GM21717 (cell line): ENCODE results near the gene SLC25A45.

ENCODE experiments used
- ATAC-seq: cut with Tn5 transposase; IDR thresholded peaks from one replicate; pipeline ENCODE4 v1.9.1; 2021; ENCODE audit warnings: mild to moderate bottlenecking, moderate library complexity; ENCODE audit not compliant: unreplicated experiment

The SLC25A45 gene, protein sequence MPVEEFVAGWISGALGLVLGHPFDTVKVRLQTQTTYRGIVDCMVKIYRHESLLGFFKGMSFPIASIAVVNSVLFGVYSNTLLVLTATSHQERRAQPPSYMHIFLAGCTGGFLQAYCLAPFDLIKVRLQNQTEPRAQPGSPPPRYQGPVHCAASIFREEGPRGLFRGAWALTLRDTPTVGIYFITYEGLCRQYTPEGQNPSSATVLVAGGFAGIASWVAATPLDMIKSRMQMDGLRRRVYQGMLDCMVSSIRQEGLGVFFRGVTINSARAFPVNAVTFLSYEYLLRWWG

DNA sequence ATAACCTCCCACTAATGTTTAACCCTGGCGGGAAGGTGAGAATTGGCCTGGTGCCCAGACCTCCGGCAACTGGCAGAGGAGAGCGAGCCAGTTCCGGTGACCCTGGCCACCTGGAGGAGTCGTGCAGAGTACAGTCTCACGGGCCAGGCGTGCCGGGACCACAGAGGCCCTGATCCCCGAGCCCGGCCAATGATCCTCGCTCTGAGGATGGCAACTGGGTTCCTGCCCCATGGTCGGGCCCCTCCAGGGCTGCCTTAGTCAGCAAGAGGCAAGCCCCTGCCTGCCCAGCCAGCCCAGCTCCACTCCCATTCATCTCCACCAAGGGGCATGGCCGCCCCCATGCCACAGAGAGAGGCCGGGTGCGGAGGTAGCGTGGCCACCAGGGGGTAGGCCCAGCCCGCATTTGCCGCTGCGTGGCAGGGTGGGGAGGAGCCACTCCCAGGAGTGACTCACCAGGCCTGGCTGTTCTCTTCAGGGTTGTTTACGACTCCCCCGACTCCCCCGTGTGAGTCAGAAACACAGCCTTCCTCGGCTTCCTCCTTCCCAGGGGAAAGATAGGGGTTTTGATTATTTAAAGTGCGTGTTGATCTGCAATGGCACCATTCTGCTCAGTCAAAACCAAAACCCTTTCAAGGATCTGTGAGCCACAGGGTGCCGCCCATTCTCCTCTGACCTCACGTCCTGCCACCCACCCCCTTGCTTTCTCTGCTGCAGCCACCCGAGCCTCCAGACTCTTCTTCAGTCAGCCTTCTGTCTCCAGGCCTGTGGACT lies at the start of gene SLC25A45:
SLC25A45 (minus strand) TSS at position 614 of the 771 bp plus-strand sequence. CDS start 695 bp downstream, outside the sequence.
- ATAC-seq, result peak; percentile 48

GRCh38 chr11:65431451-65432099 lies 49.1 kb upstream of the SLC25A45 start:
- ATAC-seq, result no peak

- ATAC-seq, result no peak
Measured at GRCh38 chr11:65430406-65431217, 48.2 kb upstream of the SLC25A45 start.

- ATAC-seq, result no peak
Measured at GRCh38 chr11:65429724-65430405, 47.4 kb upstream of the SLC25A45 start.

DNA sequence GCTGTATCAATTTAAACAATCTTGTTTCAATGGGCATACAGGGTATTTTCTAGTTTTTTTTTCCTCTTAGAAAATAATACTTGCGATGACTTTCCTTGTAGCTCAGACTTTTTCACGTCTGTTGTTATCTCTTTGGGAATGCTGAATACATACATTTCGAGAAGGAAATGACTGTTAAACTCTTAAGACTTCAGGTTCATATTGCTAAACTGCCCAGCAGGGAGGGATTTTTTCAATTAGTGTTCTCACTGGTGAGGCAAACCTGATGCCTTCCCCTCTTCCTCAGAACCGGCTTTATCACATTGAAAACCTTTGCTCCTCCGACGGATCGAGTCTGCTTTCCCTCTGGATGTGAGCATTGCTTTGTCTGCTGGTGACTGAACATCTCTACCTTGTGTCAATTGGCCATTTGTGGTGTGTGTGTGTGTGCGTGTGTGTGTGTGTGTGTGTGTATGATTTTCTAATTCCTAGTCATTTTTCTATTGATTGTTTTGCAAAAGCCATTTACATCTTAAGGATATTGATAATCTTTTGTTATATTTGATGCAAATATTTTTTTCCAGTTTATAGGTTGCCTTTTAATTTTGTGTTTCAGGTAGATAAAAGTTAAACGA lies 46.7 kb upstream of the SLC25A45 start:
- no peak for ATAC-seq

DNA sequence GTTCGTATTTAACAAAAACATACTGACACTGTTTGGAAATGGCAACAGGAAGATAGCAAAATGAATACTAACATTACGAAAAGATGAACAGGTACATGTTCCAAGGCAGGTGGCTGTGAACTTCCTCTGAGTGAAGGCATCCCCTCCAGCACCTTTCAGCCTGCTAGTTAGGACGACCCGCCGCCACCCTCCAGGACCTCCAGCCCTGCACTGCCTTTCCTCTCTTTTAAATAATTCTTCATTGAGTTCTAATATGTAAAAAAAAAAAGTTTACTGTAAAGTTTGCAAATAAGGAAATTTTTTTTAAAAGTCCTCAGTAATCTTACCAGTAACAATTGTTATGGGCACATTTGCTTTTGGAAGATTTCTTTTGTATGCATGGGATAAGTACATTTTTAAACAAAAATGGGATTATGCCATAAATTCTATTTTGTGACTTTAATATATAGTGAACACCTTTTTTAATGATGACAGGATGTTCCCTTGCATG lies 46.2 kb upstream of the SLC25A45 start:
- ATAC-seq, result no peak

DNA sequence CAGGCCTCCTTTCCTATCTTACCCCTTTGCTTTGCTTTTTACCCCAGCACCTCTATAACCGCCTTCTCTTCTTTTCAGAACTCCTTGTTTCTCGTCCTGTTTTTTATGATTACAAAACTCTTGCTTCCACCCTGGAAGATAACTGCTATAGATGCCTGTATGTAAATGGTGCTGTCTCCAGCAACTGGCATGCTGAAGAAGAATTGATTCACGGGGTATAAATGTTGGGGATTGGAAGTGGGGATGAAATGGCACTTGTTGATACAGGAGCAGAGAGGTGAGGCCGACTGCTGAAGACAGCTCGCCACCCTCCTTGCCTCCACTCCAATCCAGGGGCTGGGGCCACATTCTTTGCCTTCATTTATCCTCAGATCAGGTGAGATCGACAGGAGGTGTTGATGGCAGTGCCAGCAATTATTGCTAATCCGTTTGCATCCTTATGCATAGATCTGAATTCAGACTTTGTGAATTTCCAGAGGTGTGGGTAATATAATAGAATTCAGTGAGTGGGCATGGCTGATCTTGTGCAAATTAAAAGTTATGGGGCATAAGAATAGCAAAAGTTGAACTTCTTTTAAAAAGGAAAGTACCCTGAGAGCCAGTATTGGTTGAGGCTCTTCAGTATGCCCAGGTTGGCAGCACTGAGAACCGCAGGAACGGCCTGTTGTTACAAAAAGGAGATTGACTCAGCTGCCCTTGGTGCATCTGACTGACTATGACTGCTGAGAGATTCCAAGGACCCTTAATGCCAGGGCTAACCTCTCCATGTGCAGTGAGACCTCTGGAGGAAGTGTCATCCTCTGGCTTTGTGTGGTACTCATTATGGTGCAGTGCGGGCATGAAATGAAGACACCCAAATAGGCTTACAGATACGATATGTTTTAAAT lies 45.5 kb upstream of the SLC25A45 start:
- ATAC-seq, result no peak

DNA sequence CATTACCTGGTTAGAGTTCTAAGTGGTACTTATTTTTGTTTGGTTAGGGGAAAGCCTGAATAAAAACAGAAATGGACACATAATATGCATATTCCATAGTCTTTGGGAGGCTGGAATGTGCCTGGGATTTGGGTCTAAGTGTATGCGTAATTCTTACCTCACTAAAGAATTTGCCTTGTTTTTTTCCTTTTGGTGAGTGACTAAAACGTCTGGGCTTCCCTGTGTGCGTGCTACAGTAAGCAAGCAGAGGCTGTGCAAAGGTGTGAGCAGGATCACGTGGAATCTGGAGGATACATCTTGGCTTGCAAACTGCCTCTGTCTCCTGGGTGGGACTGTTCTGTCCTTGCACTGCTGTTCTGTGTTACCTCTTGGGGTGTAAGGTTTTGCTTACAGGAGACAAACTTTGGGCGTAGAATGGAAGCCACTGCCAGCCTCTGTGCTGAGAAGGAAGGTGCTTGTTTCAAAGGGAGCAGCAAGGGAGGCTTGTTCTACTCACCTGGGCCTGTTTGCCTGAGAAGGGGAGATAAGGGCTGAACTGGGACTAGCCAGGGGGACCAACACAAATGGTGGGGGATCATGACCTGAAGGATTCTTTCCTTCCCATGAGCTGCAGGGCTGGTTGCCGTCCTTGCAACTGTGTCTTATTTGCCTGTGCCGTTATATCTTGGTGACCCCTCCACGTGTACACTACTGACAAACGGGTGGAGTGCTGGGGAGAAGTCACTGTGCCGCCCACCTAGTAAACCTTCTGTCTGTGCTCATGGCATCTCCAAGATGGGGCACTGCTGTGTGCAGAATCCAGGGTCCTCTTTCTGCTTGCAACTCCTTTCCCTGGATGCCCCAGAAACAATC lies 44.6 kb upstream of the SLC25A45 start:
- ATAC-seq, result no peak

GRCh38 chr11:65425971-65426838 lies 43.8 kb upstream of the SLC25A45 start:
- no peak for ATAC-seq

- ATAC-seq, result no peak
Measured at GRCh38 chr11:65425105-65425970, 42.9 kb upstream of the SLC25A45 start.

DNA sequence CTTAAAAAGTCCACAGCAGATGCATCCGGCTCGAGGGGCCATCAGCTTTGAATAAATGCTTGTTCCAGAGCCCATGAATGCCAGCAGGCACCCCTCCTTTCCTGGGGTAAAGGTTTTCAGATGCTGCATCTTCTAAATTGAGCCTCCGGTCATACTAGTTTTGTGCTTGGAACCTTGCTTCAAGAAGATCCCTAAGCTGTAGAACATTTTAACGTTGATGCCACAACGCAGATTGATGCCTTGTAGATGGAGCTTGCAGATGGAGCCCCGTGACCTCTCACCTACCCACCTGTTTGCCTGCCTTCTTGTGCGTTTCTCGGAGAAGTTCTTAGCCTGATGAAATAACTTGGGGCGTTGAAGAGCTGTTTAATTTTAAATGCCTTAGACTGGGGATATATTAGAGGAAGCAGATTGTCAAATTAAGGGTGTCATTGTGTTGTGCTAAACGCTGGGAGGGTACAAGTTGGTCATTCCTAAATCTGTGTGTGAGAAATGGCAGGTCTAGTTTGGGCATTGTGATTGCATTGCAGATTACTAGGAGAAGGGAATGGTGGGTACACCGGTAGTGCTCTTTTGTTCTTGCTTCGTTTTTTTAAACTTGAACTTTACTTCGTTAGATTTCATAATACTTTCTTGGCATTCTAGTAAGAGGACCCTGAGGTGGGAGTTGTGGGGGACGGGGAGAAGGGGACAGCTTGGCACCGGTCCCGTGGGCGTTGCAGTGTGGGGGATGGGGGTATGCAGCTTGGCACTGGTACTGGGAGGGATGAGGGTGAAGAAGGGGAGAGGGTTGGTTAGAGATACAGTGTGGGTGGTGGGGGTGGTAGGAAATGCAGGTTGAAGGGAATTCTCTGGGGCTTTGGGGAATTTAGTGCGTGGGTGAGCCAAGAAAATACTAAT lies 42.0 kb upstream of the SLC25A45 start:
- ATAC-seq, result no peak

GRCh38 chr11:65423516-65424204 lies 41.2 kb upstream of the SLC25A45 start:
- ATAC-seq, result no peak

GRCh38 chr11:65422633-65423515 lies 40.4 kb upstream of the SLC25A45 start, which contains the start of gene NEAT1:
Gene NEAT1, plus strand, starts transcription at chr11:65422798.
- no peak for ATAC-seq
